ENCODE measurements around the gene SCN9A. TPM values are rescaled to one million over a fixed set of nuclear protein-coding genes. Genes with fewer than 3 reads are reported as not detected.

SCN9A gene
- total RNA-seq, 2 experiments from 2014 or later, result not detected

DNA sequence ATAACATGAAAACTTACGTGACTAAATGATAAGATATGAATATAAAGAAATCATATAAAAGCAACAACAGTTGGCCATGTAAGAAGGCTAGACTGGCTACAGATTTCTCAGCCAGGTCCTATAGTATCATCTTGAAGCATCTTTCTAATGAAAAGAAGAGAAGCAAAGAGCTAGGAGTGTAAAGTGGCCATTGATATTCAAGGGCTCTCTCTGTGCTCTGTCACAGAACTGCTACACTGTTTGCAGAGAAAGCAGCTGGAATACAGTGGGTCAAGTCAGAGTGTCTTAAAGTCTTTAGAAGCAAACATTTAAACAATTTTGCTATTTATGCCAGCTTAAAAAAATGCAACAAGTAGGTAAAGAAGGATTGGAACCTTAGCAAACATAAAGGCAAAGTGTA lies 118.8 kb downstream of the SCN9A start:
- intact Hi-C loops (cut with micrococcal nuclease; ENCODE audit: unreplicated experiment), result no loop called here
- CTCF ChIA-PET (ENCODE audit: unreplicated experiment), result no interaction called here
- no peak overlapping the region for H3K4me2 ChIP-seq (ENCODE audit: low read length)
- H3K9me3 ChIP-seq (ENCODE audit: low read length), result no peaks in the 10 kb centered on the region
- no peaks in the 10 kb centered on the region for H3K36me3 ChIP-seq (ENCODE audit: insufficient read depth, low read length)
- no peak for DNase-seq (ENCODE audit: low spot score)
- POLR2A ChIA-PET, result interaction anchor here (0.5 to 1.1 kb wide), 4 partner anchors 10 to 999 kb away, joined by 3 read pairs; no protein-coding TSS in a partner anchor
- H3K9me2 ChIP-seq (ENCODE audit: insufficient read depth, low read length), result no peaks in the 10 kb centered on the region
- no peaks in the 10 kb centered on the region for H4K20me1 ChIP-seq (ENCODE audit: insufficient read depth, low read length)
- no peak overlapping the region for H3K4me3 ChIP-seq (ENCODE audit: low read depth, low read length, poor library complexity, severe bottlenecking)
- H3K27ac ChIP-seq (ENCODE audit: low read depth, low read length, poor library complexity, severe bottlenecking), result no peak overlapping the region
- no TSS peak for BruUV-seq (replicated peaks)
- no peaks in the 10 kb centered on the region for H3K4me1 ChIP-seq (ENCODE audit: insufficient read depth, low read length, poor library complexity, severe bottlenecking)
- H3K79me2 ChIP-seq (ENCODE audit: insufficient read depth, low read depth, low read length), result no peaks in the 10 kb centered on the region
- TF ChIP-seq, protein P1, sequence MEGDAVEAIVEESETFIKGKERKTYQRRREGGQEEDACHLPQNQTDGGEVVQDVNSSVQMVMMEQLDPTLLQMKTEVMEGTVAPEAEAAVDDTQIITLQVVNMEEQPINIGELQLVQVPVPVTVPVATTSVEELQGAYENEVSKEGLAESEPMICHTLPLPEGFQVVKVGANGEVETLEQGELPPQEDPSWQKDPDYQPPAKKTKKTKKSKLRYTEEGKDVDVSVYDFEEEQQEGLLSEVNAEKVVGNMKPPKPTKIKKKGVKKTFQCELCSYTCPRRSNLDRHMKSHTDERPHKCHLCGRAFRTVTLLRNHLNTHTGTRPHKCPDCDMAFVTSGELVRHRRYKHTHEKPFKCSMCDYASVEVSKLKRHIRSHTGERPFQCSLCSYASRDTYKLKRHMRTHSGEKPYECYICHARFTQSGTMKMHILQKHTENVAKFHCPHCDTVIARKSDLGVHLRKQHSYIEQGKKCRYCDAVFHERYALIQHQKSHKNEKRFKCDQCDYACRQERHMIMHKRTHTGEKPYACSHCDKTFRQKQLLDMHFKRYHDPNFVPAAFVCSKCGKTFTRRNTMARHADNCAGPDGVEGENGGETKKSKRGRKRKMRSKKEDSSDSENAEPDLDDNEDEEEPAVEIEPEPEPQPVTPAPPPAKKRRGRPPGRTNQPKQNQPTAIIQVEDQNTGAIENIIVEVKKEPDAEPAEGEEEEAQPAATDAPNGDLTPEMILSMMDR (conservative IDR thresholded peaks at IDR 0.05; ENCODE audit: low read length), result no peak
- TF ChIP-seq EZH2phosphoT487 (IDR thresholded peaks at IDR 0.05; ENCODE audit: borderline replicate concordance, low read depth, low read length), result no peak
- no peak overlapping the region for H2AFZ ChIP-seq (ENCODE audit: low read length)

DNA sequence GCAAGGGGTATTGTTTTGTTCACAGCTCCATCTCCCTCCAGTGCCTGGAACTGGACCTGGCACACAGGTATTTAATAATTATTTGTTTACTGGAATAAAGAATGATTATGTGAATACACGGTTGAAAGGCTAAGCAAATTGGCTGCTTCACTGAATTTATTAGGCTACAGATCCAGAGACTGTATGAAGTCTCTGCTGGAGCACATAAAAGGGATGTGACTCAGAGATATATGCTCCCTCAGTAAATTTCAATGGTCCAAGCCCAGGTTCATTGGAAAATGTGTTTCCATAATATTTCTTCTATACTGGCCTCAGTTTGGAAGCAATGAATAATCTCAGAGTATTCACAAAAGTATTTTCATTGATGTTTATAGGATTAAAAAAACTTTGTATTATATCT lies 126.4 kb downstream of the SCN9A start:
- TF ChIP-seq EZH2phosphoT487 (IDR thresholded peaks at IDR 0.05; ENCODE audit: borderline replicate concordance, low read depth, low read length), result no peak
- Histone ChIP-seq H3K36me3 (ENCODE audit: insufficient read depth, low read length) (no peaks in the 10 kb centered on the region), H3K4me2 (ENCODE audit: low read length) (no peak overlapping the region), H4K20me1 (ENCODE audit: insufficient read depth, low read length) (no peaks in the 10 kb centered on the region), H3K9me3 (ENCODE audit: low read length) (no peaks in the 10 kb centered on the region), H2AFZ (ENCODE audit: low read length) (no peak overlapping the region), H3K4me3 (ENCODE audit: low read depth, low read length, poor library complexity, severe bottlenecking) (no peak overlapping the region), H3K27ac (ENCODE audit: low read depth, low read length, poor library complexity, severe bottlenecking) (no peak overlapping the region), H3K4me1 (ENCODE audit: insufficient read depth, low read length, poor library complexity, severe bottlenecking) (no peaks in the 10 kb centered on the region), H3K9me2 (ENCODE audit: insufficient read depth, low read length) (no peaks in the 10 kb centered on the region), H3K79me2 (ENCODE audit: insufficient read depth, low read depth, low read length) (no peaks in the 10 kb centered on the region)
- BruUV-seq (replicated peaks), result no TSS peak
- CTCF ChIA-PET (ENCODE audit: unreplicated experiment), result no interaction called here
- intact Hi-C loops (cut with micrococcal nuclease; ENCODE audit: unreplicated experiment), result no loop called here
- DNase-seq (ENCODE audit: low spot score), result no peak
- POLR2A ChIA-PET, result no interaction called here

DNA sequence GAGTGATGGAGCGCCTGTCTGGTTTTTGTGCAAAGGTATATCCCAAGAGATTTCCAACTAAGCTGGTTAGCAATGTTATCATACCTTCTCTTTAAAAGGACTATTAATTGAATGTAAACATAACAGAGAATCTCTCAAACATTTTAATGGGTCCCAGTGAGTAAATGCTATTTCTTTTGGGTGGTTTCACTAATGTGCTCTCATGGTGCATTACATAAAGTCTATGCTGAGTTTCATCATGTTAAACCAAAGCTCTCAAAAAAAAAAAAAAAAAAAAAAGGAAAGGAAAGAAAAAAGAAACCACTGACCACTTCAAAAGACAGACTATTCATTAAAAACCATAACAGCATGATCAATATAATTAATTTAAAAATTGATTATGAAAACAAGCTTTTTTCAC lies 128.8 kb downstream of the SCN9A start:
- Histone ChIP-seq H3K4me2 (ENCODE audit: low read length) (no peak overlapping the region), H3K36me3 (ENCODE audit: insufficient read depth, low read length) (no peaks in the 10 kb centered on the region), H3K9me2 (ENCODE audit: insufficient read depth, low read length) (no peaks in the 10 kb centered on the region), H4K20me1 (ENCODE audit: insufficient read depth, low read length) (no peaks in the 10 kb centered on the region), H3K79me2 (ENCODE audit: insufficient read depth, low read depth, low read length) (no peaks in the 10 kb centered on the region), H3K4me1 (ENCODE audit: insufficient read depth, low read length, poor library complexity, severe bottlenecking) (no peaks in the 10 kb centered on the region), H2AFZ (ENCODE audit: low read length) (no peak overlapping the region), H3K9me3 (ENCODE audit: low read length) (no peaks in the 10 kb centered on the region), H3K4me3 (ENCODE audit: low read depth, low read length, poor library complexity, severe bottlenecking) (no peak overlapping the region), H3K27ac (ENCODE audit: low read depth, low read length, poor library complexity, severe bottlenecking) (no peak overlapping the region)
- no TSS peak for BruUV-seq (replicated peaks)
- TF ChIP-seq EZH2phosphoT487 (IDR thresholded peaks at IDR 0.05; ENCODE audit: borderline replicate concordance, low read depth, low read length), result no peak
- TF ChIP-seq, protein P1 (conservative IDR thresholded peaks at IDR 0.05; ENCODE audit: low read length), result no peak
- POLR2A ChIA-PET, result interaction anchor here (0.6 kb wide), 2 partner anchors 8 to 1731 kb away, joined by 3 read pairs; no protein-coding TSS in a partner anchor
- CTCF ChIA-PET (ENCODE audit: unreplicated experiment), result no interaction called here
- intact Hi-C loops (cut with micrococcal nuclease; ENCODE audit: unreplicated experiment), result no loop called here
- DNase-seq (ENCODE audit: low spot score), result no peak

All from OCI-LY7 (cell line).